KOPT-K1 (cell line): ENCODE data around the gene ERCC6.

Experiments
- H3K27ac ChIP-seq: fragments of 200-600 bp; sonication (generic); 2 replicates; pipeline ENCODE4 v1.5.1; 2016; ENCODE audit warnings: antibody characterized with exemption, mild to moderate bottlenecking, low read depth, low read length; ENCODE audit not compliant: poor library complexity, severe bottlenecking
- H3K36me3 ChIP-seq: fragments of 200-600 bp; sonication (generic); 2 replicates; pipeline ENCODE4 v1.5.1; 2017; ENCODE audit warnings: antibody characterized with exemption, mild to moderate bottlenecking, low read length, moderate library complexity; ENCODE audit not compliant: insufficient read depth
- H3K9me3 ChIP-seq: fragments of 200-600 bp; sonication (generic); 2 replicates; pipeline ENCODE4 v1.5.1; 2017; ENCODE audit warnings: antibody characterized with exemption, low read length, mild to moderate bottlenecking; ENCODE audit not compliant: insufficient read depth, poor library complexity, severe bottlenecking

Gene ERCC6

DNA sequence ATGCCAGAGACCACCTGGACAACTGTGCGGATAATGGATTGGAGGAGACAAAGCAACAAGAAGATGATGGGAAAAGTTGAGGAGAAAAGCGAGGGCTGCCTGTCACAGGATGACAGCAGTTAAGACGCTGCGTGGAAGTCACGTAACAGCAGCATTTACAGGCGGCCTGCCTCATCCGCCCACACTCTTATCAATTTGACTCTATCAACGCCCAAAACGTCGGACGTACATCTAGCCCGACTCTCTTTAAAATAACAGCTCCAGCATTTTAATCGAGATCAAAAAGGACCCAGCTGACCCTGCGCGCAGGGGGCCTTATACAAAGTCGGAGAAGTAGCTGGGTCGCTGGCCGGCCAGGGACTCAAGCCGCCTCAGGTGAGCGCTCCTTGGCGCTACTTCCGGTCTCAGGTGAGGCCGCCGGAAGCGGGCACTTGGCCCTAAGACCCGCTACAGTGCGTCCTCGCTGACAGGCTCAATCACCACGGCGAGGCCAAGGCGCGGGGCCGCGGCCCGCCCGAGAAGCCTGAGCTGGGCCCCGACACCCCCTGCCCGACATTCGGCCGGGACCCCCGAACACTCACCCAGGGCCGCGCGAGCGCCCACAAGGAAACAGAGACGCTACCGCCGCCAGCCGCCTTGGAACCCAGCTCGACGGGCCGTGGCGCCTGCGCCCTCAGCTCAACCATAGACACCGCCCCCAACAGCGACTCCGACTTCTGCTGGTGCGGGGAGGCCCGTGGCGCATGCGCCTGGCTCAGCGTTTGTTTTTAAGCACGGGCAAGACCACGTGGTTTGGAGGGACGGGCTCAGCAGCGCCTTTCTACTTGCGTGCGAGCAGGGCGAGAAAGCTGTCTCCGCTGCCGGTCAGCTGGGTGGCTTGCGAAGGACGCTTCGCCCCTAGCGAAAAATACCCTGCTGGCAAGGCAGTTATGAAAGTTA is at the start of gene ERCC6:
Gene ERCC6 (minus strand): TSS at position 741 of the 939 bp plus-strand sequence.
- H3K36me3 ChIP-seq = no peaks in the 10 kb centered on the region; the same call in 1 of the 2 replicates
- H3K9me3 ChIP-seq = peaks cover 5% of the 10 kb centered on the region
- H3K27ac ChIP-seq = peak within 1 kb of the TSS; percentile 59

DNA sequence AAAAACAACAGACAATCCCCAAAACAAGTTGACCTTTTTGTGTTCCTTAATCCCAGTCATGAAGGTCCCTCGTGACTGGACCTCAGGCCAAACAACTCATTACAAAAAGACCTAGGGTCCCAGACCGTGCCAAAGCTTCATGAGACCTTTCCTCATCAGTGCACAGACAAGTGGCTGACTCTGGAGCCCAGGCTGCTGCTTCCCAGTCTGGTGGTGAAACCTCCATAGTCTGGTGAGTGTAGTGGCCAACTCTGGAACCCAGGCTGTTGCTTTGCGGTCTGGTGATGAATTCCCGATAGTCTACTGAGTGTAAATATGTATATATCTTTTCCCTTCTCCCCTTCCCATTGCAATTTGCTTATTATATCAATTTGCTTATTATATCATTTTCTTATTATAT is 49.1 kb upstream of the ERCC6 start:
- Histone ChIP-seq H3K36me3 (no peaks in the 10 kb centered on the region), H3K27ac (no peak overlapping the region), H3K9me3 (no peaks in the 10 kb centered on the region)

DNA sequence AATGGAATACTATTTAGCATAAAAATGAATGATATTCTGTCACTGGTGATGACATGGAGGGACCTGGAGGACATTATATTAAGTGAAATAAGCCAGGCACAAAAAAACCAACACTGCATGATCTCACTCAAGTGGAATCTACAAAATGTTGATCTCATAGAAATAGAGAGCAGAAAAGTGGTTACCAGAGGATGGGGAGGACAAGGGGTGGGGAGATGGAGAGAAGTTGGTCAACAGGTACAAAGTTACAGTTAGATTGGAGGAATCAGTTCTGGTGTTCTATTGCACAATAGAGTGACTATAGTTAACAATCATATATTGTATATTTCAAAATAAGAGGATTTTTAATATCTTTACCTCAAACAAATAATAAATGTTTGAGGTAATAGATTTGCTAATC is 46.5 kb upstream of the ERCC6 start:
- Histone ChIP-seq H3K36me3 (no peaks in the 10 kb centered on the region), H3K27ac (no peak overlapping the region), H3K9me3 (no peaks in the 10 kb centered on the region)

DNA sequence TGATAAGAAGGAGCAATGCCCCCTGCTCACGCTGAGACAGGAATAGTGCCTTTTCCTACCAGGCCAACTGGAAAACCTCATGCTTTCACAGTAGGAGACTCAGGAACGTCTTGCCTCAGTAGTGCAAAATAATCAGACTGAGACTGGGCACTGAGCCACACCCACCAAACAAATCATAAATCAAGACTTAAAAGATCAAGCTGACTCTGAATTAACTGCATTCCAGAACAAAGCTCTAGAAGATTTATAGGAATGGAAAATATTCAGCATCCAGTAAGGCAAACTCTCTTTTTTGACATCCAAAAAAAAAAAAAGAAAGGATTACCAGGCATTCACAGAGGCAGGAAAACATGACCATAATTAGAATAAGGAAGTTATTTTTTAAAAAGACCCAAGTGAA is 40.7 kb upstream of the ERCC6 start:
- no peaks in the 10 kb centered on the region for H3K36me3 ChIP-seq
- no peaks in the 10 kb centered on the region for H3K9me3 ChIP-seq
- no peak overlapping the region for H3K27ac ChIP-seq

DNA sequence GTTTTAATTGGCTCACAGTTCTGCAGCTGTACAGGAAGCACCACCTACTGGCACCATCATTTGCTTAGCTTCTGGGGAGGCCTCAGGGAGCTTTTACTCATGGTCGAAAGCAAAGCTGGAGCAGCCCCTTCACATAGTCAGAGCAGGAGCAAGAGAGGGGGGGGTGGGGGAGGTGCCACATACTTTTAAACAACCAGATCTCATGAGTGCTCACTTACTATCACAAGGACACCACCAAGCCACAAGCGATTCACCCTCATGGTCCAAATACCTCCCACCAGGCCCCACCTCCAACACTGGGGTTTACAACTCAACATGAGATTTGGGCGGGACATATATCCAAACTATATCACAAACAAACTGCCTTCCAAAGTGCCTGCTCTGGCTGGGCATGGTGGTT is 39.5 kb upstream of the ERCC6 start:
- Histone ChIP-seq H3K36me3 (no peaks in the 10 kb centered on the region), H3K27ac (no peak overlapping the region), H3K9me3 (no peaks in the 10 kb centered on the region)

DNA sequence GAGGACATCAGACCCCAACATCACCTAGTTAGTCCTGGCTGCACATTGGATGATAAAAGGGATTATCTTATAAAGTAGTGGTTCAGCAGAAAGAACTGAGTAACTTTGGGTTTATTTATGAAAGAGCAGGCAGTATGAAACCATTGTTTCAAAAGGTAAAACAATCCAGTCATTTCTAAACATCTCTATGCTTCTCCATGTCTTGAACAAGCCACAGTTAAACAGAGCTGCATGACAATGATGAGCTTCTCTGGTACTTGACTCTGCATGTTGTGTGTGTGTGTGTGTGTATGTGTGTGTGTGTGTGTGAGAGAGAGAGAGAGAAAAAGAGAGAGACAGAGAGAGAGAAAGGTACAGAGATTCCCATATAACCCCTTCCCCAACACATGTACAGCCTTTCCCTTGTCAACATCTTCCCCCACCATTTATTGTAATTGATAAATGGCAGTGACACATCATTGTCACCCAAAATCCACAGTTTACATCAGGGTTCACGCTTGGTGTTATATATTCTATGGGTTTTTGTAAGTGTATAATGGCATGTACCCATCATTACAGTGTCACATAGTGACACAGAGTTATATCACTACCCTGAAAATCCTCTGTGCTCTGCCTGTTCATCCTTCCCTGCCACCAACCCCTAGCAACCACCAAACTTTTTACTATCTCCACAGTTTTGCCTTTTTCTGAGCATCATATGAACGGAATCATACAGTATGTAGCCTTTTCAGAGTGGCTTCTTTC is 38.4 kb upstream of the ERCC6 start:
- H3K9me3 ChIP-seq = no peaks in the 10 kb centered on the region
- no peaks in the 10 kb centered on the region for H3K36me3 ChIP-seq
- no peak overlapping the region for H3K27ac ChIP-seq

DNA sequence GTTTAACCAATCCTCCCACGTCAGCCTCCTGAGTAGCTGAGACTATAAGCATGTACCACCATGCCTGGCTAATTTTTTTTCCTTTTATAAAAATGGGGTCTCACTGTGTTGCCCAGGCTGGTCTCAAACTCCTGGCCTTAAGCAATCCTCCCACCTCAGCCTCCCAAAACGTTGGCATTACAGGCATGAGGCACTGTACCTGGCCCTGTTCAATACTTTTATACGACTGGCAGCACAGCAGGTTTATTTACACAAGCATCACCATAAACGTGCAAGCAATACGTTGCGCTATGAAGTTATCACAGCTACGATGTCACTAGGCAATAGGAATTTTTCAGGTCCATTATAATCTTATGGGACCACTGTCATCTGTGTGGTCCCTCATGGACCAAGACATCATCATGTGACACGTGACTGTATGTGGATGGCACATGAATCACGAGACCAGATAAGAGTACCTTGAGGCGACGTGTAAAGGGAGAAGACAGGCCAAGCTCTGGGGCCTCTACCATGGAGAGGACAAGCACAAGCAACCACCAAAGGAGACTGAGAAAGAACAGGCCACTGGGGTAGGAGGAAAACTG is 36.7 kb upstream of the ERCC6 start:
- H3K27ac ChIP-seq = no peak overlapping the region
- H3K36me3 ChIP-seq = no peaks in the 10 kb centered on the region
- H3K9me3 ChIP-seq = no peaks in the 10 kb centered on the region

DNA sequence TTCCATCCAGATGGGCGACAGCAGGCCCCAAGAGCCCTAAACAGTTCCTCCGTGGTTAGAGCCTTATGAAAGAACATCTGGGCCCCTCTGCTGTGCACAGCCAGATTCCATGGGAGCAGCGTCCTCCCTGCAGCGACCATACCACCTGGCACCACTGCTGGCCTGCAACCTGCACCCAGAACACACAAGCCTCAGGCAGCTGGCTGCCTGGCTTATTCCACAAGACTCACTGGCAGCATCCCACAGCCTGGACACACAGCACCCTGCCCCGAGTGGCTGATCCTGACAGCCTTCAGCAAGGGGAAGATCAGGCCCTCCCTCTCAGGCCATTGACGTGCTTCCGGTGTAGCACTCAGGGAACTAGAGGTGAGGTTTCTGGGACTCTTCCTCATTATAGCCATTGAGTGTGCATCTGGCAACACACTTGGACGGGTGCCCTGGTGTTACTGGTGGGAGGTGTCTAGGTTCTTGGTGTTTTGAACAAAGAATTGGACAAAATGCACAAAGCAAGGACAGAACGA is 33.7 kb upstream of the ERCC6 start:
- H3K36me3 ChIP-seq = no peaks in the 10 kb centered on the region
- H3K27ac ChIP-seq = no peak overlapping the region

DNA sequence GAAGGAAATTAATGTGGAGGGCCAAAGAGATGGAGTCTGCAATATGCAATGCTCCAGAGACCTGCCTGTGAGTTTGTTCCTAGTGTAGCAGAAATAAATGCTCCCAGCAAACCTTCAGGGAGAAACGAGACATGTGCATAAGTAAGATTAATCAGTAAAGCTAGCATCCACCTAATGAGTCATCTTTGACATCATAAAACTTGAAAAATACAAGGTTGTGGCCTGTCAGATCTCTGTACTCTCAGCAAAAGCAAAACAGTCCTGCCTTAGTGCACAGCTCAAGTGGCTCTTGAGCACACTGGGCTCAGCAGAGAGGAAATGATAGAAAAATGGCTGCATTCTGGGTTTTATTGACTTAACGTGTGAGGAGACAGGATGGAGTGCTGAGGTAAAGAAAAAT is 32.5 kb upstream of the ERCC6 start:
- H3K36me3 ChIP-seq = no peaks in the 10 kb centered on the region
- H3K27ac ChIP-seq = no peak overlapping the region
- peaks cover 9% of the 10 kb centered on the region for H3K9me3 ChIP-seq

More for the DNA sequence above, 33.7 kb upstream of the ERCC6 start:
- H3K9me3 ChIP-seq = peaks cover 9% of the 10 kb centered on the region

DNA sequence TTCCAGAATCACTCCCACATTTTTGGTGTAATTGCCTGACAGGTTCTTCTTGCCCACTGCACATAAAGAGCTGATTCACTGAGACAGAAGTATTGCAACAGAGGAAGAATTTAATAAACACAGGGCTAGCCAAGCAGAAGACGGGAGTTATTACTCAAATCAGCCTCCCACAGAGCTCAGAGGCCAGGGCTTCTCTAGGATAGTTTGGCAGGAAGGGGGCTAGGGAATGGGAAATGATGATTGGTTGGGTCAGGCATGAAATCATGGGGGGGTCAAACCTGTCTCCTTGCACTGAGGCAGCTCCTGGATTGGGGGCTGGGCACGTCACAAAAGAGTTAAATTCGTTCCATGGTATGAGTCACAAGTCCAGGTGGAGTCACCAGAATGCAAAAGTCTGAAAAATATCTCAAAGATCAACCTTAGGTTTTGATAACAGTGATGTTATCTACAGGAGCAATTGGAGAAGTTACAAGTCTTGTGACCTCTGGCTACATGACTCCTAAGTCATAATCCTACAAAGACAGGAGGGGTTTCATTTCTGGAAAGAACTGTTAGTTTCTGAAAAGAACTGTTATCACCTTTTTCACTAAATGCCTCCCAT is 30.2 kb upstream of the ERCC6 start:
- Histone ChIP-seq H3K27ac (no peak overlapping the region), H3K36me3 (no peaks in the 10 kb centered on the region), H3K9me3 (peaks cover 9% of the 10 kb centered on the region)

DNA sequence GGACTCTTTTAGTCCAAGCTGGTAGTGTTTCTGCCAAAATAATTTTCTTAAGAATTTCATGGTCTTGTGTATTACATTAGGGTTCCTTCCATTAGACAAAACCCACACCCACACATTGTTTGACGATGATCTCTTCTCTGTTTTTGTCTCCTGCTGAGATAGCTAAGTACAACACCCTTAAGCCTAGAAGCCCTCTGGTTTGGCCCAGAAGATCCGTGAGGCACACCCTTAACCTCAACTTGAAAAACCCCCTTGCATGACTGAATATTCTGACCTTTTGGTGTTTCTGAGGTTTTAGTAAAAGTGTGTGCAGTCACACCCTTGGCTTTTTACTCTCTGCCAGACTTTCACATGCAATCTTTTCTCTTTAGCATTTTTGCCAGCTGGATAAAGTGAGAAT is 29.3 kb upstream of the ERCC6 start:
- no peak overlapping the region for H3K27ac ChIP-seq
- H3K9me3 ChIP-seq = peaks cover 9% of the 10 kb centered on the region
- no peaks in the 10 kb centered on the region for H3K36me3 ChIP-seq

DNA sequence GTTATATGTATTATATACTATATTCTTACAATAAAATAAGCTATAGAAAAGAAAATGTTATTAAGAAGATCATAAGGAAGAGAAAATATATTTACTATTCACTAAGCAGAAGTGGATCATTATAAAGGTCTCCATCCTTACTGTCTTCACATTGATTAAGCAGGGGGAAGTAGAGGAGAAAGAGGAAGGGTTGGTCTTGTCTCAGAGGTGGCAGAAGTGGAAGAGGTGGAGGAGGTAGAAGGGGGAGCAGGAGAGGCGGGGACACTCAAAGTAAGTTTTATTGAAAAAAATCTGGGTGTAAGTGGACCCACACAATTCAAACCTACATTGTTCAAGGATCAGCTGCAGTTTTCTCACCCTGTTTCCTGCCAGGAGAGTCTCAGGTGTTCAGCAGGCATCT is 28.9 kb upstream of the ERCC6 start:
- Histone ChIP-seq H3K27ac (no peak overlapping the region), H3K9me3 (peaks cover 9% of the 10 kb centered on the region), H3K36me3 (no peaks in the 10 kb centered on the region)

DNA sequence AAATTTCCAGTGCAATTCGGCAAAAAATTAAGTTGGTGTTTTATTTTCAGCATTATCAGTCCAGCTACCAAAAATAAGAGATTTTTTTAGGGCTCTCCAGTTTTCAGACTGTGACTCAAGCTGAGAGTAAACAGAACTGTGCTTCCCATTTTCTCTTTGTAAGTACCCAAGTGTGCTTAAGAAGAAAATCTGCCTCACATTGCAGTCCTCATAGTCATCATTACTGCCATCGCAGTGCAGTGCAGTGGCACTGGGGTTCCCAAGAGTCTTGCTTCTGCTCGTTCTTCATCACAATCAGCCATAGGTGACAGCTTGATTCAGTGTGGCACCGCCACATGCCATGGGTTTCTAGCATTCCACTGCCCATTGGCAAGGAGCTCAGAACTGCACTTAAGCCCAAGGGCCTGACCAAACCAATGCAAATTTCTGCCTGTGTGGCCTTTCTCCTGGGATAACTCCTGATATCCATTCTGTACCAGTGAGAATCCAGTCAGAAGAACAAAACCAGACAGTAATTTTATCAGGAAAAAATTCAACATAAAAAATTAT is 25.6 kb upstream of the ERCC6 start:
- H3K9me3 ChIP-seq = peaks cover 9% of the 10 kb centered on the region
- no peaks in the 10 kb centered on the region for H3K36me3 ChIP-seq
- no peak overlapping the region for H3K27ac ChIP-seq

DNA sequence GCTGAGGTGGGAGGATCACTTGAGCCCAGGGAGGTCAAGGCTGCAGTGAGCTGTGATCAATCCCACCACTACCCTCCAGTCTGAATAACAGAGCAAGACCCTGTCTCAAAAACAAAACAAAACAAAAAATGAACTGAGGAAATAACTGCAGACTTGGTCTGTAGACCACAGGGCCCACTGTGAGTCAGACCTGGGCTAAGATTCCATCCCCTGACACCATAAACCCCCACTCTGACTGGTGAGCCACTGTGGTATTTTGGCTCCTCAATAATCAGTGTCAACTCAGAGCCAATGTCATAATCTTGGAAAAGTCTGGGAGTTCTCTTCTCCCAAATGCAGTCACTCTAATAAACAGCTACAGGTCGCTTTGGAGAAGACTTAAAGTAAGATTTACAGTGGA is 24.0 kb upstream of the ERCC6 start:
- no peaks in the 10 kb centered on the region for H3K36me3 ChIP-seq

More for the DNA sequence above, 24.0 kb upstream of the ERCC6 start:
- Histone ChIP-seq H3K9me3 (no peaks in the 10 kb centered on the region), H3K27ac (no peak overlapping the region)
